ENCODE measurements around the gene GJA3. TPM values are rescaled to one million over a fixed set of nuclear protein-coding genes. Genes with fewer than 3 reads are reported as not detected.

Gene GJA3
- total RNA-seq, 1 experiment from 2014 or later, result 0.56 TPM

- DNase-seq (ENCODE audit: low read depth), result no peak
Measured at GRCh38 chr13:20130012-20130411, 30.8 kb downstream of the GJA3 start.

DNA sequence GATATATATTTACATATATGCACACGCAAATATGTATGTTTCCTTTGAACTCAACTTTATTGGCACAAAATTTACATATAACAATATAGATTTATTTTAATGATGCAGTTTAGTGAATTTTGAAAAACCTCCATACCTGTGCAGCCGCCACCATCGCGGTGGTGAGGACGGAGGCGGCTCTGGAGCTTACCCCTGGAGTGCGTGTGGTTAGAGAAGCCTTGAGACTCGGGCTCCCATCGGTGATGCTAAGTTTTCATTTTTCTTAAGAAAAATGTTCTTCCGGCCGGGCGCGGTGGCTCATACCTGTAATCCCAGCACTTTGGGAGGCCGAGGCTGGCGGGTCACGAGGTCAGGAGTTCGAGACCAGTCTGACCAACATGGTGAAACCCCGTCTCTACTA, 31.8 kb downstream of the GJA3 start:
- no peak for DNase-seq (ENCODE audit: low read depth)

- no peak for DNase-seq (ENCODE audit: low read depth)
Measured at GRCh38 chr13:20128459-20128931, 32.4 kb downstream of the GJA3 start.

- no peak for DNase-seq (ENCODE audit: low read depth)
Measured at GRCh38 chr13:20127562-20128458, 33.0 kb downstream of the GJA3 start.

DNA sequence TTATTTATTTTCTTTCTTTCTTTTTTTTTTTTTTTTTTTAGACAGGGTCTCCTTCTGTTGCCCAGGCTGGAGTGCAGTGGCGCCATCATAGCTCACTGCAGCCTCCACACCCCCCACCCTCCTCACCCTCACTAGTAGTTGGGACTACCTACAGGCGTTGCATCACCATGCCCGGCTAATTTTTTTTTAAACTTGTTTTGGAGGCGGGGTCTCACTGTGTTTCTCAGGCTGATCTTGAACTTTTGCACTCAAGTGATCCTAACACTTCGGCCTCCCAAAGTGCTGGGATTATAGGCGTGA, 33.6 kb downstream of the GJA3 start:
- DNase-seq (ENCODE audit: low read depth), result no peak

DNA sequence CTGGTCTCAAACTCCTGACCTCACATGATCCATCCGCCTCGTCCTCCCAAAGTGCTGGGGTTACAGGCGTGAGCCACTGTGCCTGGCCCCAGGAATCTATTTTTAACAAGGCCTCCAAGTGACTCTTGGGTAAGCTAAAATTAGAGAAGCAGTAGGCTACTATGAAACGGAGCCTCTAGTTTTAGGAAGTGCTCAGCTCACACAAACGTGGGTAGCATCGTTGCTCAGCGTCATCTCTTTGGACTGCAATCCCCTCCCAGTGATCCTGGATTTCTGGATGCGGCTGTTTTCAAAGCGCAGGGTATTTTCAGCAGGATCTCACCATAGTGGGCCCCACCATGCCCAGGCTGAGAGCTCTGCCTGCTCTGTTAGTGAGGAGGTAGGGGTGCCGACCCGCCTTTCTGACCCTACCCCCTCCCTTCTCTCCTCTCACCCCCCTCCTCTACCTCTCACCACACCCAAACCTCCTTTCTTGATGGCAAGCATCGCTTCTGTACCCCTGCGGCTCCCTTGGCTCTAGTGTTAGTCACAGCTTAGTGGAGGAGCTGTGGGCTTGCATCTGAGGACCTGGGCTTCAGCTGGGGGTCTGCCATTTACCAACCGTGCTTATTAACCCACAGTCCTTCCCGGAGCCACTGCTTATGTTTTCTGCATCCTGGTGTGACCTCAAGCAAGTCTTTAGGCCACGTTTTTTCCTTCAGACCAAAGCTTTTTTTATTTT, 34.2 kb downstream of the GJA3 start:
- no peak for DNase-seq (ENCODE audit: low read depth)

DNA sequence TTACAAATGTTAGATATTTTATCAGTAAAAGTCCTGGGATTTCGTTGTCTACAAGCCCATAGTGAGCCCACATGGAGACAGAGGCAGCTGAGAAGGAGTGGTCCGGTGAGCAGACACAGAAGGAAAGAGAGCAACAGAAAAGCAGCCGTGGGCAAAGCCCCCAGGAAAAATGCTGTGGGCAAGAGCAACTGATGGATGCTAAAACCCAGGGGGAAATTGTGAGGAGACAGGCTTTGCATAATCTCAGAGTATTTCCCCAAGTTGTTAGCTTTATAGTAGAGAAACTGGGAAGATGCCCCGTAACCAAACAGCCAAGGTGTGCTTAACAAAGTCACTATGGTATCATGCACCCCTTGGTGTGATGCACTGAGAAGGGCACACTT, 35.1 kb downstream of the GJA3 start:
- no peak for DNase-seq (ENCODE audit: low read depth)

- DNase-seq (ENCODE audit: low read depth), result peak; percentile 49
Measured at GRCh38 chr13:20125129-20125782, 35.6 kb downstream of the GJA3 start.

- no peak for DNase-seq (ENCODE audit: low read depth)
Measured at GRCh38 chr13:20124303-20124702, 36.5 kb downstream of the GJA3 start.

DNA sequence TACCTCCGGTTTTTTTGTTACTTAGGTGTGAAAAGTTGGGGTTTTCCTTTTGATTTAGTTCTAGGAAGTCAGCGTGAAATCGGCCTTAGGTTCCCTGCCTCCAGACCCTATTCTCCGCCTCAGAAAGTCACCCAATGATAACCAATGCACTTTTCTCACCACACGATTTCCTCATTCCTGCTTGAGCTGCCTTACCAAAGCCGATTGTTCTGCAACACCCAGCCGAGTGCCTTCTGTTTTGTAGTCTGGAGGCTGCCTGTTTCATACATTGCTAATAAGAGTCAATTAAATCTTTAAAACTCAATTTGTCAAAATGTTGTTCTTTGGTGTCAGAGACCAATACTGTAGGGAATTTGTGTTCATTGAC, 39.7 kb downstream of the GJA3 start:
- DNase-seq (ENCODE audit: low read depth), result no peak

DNA sequence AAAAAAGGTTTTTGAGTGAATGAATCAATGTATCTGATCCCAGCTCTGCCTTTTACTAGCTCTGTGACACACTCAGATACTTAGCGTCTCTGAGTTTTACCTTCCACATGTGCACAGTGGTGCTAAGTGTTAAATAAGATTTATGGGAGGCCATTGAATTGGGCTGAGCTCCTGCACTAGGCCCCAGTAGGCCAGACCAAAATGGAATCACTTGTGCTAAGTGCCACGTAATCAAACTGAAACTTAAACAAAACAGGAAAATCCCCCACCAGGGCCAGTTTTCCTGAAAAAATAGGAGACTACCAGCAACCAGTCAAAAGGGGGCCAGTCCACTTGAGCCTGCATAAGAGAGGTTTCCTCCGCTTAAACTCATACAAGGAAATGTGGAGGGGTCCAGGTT, 40.9 kb downstream of the GJA3 start:
- no peak for DNase-seq (ENCODE audit: low read depth)

DNA sequence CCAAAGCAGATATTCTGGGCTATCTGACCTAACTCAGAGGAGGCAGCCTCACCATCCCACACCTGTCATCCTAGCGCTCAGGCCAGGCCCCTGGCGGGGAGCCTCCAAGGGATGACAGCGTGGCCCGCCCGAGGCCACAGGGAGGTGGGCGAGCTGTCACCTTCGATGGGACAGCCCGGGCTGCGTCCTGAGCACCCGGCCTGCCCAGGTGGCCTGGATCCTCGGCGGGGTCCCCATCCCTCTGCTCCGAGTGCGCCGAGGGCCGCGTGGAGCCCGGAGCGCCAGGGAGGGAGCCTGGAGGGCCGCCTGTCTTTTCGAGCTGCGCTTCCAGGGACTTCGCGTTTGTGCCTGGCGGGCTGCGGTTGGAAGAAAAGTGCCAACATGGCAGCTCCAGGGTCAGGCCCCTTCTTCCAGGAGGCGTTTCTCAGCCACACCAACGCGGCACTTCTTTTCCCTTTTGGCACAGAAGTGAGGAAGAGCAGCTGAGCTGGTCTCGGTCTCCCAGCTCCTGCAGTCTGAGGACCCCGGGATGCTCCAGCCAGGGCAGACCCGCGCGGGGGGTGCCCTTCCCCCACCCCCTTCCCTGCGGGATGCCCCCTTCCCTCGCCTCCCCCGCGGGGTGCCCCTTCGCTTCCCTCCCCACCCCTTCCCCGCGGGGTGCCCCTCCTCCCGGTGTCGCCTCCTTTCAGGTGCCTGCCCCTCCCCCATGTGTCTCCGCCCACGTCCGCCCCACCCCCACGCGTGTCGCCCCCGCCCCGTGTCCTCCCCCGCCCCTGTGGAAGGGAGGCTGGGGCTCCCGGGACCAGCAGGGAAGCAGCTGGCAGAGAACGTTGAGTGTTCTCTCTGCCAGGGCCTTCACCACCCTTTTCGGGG, 42.3 kb downstream of the GJA3 start:
- no peak for DNase-seq (ENCODE audit: low read depth)

DNA sequence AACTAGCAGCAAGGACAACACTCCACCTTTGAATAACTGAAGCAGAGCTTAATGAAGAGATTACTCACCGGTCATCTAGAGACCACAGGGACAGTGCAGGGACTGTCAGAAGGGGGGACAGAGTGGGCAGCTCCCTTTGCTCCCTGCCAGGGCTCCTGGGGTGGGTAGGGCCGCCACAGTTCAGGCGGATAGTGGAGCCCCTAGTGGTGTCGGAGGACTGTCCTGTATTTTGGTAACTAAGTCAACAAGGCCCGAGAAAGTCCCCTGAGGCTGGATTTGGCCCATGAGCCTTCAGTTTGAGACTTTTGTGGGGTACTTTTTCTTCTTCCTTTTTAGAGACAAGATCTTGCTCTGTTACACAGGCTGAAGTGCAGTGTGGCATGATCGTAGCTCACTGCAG, 44.6 kb downstream of the GJA3 start:
- DNase-seq (ENCODE audit: low read depth), result no peak

GRCh38 chr13:20114066-20114610, 46.7 kb downstream of the GJA3 start:
- no peak for DNase-seq (ENCODE audit: low read depth)

DNA sequence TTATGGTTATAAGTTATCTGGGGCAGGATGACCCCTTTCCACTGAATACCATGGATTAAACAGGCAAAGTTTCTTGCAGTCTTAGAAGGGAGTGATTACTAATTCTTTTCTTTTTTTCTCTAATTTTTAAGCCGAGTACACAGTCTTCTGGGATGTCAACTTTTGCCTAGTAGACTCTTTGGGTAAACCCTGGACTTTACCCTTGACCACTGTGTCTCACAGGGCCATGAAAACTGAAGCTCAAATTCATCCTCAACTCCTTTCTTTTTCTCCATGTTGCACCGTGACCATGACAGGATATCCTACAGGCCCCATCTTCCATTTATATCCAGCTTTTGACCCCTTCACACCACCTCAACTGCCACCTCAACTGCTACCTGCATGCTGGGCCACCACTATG, 51.8 kb downstream of the GJA3 start:
- DNase-seq (ENCODE audit: low read depth), result no peak

DNA sequence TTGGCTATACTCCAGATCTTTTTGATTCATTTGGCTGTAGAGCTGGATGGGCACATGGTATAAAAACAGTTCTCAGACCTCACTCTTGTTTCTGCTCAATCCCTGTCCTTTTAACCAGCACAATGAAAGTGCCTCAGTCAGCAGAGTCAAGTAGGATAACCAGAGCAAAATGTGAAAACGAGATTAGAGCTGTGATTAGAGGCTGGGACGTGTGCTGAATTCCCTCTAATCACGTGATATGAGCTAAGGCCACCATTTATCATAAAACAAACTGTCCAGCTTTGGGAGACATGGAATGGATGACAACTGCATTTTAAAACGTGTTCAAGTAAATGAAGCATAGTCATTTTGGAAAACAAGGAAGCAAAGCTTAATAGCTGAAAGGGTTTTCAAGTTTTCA, 54.1 kb downstream of the GJA3 start:
- no peak for DNase-seq (ENCODE audit: low read depth)

GRCh38 chr13:20105161-20105689, 55.6 kb downstream of the GJA3 start:
- no peak for DNase-seq (ENCODE audit: low read depth)

DNA sequence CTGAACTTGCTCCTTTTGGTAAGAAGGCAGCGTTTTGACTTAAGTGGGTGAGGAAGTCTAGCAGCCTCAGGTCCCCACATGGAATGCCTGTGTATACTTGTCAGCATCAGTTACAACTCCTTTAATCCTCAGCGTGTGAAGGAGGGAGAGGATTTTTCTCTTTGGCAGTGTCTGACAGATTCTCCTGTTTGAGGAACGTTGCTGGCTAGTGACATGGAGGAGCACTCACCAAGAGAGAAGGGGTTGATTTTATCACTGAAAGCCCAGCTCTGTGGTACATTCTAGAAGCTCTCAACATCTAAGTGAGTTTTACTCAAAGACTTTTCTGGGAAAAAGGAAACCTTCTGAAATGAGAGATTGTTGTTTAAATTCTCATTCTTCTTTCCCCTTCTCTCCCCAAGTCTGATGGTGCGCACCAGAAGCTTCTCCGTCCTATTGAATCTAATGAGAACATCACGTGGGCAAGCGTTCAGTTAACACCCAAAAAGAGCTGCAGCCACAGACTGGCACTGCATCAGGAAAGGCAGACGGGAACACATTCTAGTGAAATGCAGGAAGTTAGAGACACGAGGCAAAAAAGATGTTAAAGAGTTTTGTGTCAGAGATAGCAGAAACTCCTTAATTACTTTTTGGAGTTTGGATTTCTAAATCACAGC, 58.2 kb downstream of the GJA3 start:
- DNase-seq (ENCODE audit: low read depth), result no peak

GRCh38 chr13:20101467-20102316, 59.2 kb downstream of the GJA3 start:
- no peak for DNase-seq (ENCODE audit: low read depth)

Data from HT1080 (cell line).